Testis (tissue), 2 donors: ENCODE results near the gene DOLK.

ENCODE experiments used
- CTCF ChIP-seq, 3 experiments: fragments of 450-650 bp in 2 of 3; fragments of 200-600 bp in 1 of 3; sonication (generic) in 1 of 3; IDR thresholded peaks; one replicate each; pipeline ENCODE4 v1.5.1; 2016 to 2019; ENCODE audit warnings: antibody characterized with exemption in 3 of 3, mild to moderate bottlenecking in 2 of 3, moderate library complexity in 1 of 3
- POLR2A ChIP-seq: fragments of 450-650 bp; IDR thresholded peaks from one replicate; pipeline ENCODE4 v1.6.1; 2017; ENCODE audit warnings: antibody characterized with exemption, mild to moderate bottlenecking, moderate library complexity

GRCh38 chr9:128905964-128906363, 41.4 kb downstream of the DOLK start:
- TF ChIP-seq CTCF (IDR thresholded peaks at IDR 0.05) (no peak), POLR2A (no peak)
